Right ventricle myocardium superior (tissue), 1 donor: ENCODE results near the gene EHD4. TPM values are rescaled to one million over a fixed set of nuclear protein-coding genes. Genes with fewer than 3 reads are reported as not detected.

Experiments
- ATAC-seq: fragments of 200-7000 bp; cut with Tn5 transposase; one replicate; pipeline ENCODE4 v1.9.1; 2020; ENCODE audit warnings: mild to moderate bottlenecking; ENCODE audit not compliant: poor library complexity
- DNase-seq: peaks from one replicate; pipeline ENCODE4 v3.0.0-alpha.2; 2020
- intact Hi-C: fragments of 100-400 bp; cut with DNase I; formaldehyde crosslinking; loops from one replicate; pipeline ENCODE4 v1.11.2; 2022
- total RNA-seq: library from RNA; stranded (reverse); fragmentation: NEBNext Ultra II Directional; extraction: Animal tissue kit (Norgen Biotek cat#: 25700); gene quantifications from one replicate; pipeline ENCODE4 v1.2.1, GENCODE V29; 2021
- donor health status: DM: no; HTN: yes; CAD: no; lungs with severe emphysema.

The EHD4 gene
- total RNA-seq, 1 donor from 2014 or later, result 47.2 TPM

DNA sequence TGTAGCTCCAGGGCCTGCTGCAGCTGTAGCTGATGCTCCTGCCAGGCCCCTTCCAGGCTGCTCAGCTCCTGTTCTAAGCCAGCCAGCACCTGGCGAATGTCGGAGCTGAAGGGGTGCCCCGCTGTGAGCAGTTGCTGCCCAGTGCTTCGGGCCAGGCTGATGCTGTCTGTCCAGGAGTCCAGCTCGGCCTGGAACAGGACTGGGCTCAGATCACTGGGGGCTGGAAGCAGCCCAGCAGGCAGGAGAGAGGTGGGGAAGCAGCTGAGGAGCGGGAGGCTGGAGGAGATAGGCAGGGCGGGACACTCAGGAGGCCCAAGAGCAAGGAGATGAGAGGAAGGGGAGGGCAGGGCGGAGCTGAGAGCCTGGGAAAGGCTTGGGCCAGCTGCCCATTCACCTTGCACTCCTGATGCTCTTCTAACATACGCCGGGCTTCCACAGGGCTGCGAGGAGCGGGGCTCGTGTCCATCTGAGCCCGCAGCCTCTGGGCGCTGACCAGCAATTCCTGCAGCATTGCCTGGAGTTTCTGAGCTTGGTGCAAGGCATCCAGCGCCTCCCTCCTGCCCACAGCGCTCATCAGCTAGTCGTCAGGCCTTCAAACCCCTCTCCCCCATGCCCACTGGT, 110.5 kb downstream of the EHD4 start:
- intact Hi-C loops, result no loop called here

DNA sequence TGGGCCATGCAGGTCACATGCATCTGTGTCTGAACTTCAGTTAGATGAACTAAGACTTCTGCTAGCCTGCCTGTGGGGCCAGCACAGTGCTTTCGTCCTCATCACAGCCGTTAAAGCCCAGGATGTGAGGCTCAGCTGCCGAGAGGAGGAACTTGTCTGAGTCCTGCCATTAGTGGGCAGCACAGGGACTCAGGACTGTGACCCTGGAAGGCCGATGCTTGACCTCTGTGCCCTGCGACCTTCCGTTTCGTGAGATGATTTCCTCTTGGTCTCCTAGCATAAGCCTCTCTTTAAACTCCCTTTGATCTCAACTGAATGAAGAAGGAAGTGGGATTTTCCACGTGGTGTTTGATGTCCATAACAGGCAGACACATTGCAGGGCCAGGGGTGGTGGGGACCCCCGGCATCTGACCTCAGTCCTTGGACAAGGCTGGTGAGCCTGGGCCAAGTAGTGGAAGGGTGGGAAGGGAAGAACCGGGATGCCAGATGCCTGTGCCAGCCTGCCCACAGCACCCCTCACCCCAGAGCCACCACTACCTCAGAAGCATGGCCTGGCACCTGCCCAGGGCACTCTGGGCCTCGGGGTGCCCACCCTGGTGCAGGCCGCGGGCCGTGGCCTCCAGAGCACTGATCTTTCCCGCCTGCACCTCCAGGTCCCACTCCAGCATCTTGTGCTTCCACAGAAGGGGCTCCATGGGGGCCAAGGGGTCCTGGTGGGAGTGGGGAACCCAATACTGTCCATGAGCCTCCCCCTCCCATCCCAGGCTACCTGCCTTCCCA, 112.1 kb downstream of the EHD4 start:
- no peak for ATAC-seq
- intact Hi-C loops, result no loop called here
- no peak for DNase-seq

More for the DNA sequence above, 110.5 kb downstream of the EHD4 start:
- DNase-seq (no peak), ATAC-seq (no peak)

DNA sequence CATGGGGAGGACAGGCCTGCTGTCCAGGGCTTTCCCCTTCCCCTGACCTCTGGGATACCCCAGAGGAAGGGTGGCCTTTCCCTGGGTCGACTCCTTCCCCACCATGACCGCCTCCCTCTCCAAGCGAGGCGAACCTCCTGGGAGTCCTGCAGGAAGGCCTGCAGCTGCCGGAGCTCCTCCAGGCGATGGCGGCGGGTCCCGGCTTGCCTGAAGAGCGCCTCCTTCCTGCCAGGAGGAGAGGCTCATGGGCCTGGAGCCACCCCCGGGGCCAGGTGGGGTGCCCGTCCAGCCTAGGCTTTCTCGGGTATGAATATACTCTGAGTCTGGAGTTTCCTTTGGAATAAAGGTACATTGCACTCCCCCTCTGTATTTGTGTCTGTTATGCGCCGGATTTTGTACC, 113.6 kb downstream of the EHD4 start:
- DNase-seq, result no peak
- intact Hi-C loops, result no loop called here
- ATAC-seq, result no peak

DNA sequence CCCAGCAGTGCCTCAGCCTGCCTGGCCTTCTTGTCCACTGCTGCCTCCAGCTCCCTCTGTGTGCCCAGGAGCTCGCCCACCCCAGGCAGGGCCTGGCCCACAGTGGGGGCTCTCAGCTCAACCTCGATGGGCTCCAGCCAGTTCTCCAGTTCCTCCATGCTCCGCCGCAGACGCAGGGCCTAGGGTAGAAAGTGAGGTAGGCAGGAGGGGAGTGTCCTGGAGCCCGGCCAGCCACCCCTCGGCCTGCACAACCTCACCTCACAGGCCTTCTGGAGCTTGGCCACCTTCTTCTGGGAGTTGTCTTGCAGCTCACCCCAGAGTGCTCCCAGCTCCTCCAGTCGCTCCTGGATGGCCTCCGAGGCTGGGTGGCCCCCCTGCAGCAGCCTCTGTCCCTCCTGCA, 115.0 kb downstream of the EHD4 start:
- no peak for ATAC-seq
- DNase-seq, result no peak
- intact Hi-C loops, result no loop called here

DNA sequence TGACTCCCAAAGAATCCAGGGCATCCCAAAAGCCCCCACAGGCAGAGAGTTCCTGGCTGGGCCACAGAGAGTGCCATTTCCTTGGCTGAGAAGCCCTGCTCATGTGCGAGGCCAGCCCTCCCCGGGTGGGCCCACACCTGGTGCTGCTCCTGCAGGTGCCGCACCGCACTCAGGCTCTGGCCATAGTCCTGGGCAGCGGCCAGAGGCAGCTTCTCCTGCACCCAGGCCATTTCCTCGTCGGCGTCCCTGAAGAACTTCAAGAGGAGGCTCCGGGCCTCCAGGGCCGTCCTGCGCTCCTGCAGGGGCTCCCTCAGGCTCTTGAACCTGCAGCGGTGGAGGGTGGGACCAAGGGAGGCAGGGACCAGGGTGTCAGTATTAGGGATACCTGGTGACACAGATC, 115.6 kb downstream of the EHD4 start:
- DNase-seq (no peak), ATAC-seq (no peak)
- intact Hi-C loops, result no loop called here

DNA sequence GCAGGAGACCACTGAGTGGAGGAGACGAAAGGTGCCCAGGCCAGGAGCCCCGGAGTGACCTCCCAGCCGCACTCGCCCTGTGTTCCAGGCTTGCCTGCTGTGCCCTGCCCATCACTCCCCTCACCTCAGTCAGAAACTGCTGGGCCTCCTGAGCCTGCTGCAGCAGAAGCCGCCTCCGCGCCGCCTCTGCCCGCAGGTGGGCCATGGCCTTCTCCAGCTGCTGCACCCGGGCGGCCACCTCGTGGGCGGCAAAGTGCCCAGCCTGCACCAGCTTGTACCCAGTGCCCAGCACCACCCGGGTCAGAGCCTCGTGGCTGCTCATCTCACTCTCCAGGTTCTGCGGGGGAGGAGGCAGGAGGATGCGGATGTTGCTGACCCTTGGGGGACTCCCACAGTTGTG, 116.1 kb downstream of the EHD4 start:
- DNase-seq (no peak), ATAC-seq (no peak)
- intact Hi-C loops, result no loop called here

DNA sequence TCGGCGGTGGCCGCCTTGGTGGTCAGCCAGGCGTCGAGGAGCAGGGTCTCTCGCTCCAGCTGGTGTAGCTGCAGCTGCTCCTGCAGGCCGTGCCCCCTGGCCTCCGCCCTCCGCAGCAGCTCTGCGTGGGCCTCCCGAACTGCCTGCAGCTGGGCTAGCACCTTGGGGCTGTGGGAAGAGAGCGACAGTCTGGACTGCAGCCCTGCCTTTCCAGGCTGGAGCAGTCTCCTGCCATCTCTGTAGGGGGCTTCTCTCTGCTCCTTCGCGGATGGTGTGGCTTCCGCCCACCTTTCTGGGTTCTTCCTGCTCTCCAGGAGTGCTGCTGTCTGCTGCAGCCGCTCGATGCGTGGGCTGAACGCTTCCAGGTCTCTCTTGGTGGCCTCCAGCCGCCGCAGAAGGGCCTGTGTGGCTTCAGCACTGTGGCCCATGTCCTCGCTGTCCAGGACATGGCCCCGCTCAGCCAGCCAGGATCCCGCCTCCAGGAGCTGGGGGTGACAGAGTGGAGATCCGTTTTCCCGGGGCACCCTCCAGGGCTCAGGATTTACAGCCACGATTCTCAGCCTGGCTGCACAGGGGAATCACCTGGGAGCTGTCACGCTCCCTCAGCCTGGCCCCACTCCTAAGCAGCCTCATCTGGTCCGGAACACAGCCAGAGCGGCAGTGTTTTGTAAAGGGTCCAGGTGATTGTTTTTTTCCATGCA, 116.9 kb downstream of the EHD4 start:
- intact Hi-C loops, result no loop called here
- ATAC-seq (no peak), DNase-seq (no peak)

DNA sequence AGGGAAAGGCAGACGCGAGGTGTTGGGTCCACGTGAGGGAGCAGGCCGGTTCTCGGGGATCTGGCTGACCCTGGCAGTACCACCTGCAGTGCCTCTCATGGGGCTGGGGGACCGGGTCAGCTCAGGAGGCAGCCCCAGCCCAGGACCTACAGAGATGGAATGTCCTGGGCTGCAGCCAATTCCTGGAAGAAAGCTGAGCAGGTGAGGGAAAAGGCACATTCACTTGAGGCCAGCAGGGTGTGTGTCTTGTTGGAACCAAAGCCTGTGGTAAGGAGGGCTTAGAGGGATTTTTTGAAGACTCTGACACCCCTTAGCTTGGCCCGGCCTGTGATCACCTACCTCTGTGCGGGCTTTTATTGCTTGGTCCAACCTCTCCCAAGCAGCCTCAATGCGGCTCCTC, 117.9 kb downstream of the EHD4 start:
- intact Hi-C loops, result no loop called here
- no peak for DNase-seq
- no peak for ATAC-seq

DNA sequence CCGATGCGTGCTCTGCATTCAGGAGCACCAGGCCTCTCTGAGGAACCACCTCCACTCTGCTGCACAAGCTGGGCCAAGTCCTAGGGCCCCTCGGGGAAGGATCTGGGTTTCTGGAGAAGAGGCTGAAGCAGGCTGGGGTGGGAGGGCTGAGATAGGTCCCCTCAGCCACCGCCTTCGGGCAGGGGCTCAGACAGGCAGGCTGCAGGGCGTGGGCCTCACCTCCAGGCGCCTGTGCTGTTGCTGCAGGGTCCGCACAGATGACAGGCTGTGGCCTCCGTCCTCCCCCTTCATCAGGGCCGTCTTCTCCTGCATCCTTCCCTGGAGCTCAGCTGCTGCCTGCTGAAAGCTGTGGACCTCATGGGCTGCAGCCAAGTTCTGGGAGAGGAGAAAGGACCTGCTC, 118.5 kb downstream of the EHD4 start:
- intact Hi-C loops, result no loop called here
- no peak for DNase-seq
- ATAC-seq, result no peak

DNA sequence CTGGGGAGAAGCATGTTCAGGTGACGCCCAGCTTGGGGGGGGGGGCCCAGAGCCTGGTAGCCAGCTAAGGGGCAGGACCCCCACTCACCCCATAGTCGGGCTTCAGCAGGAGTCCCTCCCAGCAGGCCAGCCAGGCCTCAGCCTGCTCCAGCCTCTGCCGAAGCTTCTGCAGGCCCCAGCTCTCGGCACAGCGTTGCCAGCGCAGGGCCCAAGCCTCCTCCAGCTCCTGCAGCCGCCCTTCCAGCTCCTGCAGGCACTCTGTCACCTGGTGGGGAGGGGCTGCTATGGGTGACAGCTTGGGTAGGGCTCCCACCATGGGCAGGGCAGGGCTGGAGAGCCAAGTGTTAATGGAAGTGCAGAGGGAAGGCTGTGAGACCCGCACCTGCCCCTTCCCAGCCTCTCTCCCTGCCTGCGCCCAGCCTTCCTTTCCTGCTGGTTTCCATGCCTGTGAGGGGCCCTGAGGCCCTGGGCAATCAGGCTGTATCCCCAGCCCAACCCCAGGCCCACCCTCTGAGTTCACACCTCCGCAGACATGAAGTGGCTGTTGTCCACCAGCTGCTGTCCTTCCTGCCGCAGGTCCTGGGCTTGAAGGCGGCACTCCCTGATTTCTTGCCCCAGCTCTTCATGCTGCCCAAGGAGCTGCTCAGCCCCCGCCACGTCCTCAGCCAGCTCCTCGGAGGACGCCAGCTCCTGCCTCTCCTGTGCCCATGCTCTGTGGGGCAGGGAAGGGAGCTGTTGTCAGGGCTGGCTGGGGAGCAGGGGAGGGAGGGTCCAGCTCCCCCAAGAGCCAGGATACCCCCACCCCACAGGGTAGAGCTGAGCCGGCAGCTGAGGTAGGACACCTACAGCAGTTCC, 119.4 kb downstream of the EHD4 start:
- ATAC-seq, result no peak
- no peak for DNase-seq
- intact Hi-C loops, result no loop called here

DNA sequence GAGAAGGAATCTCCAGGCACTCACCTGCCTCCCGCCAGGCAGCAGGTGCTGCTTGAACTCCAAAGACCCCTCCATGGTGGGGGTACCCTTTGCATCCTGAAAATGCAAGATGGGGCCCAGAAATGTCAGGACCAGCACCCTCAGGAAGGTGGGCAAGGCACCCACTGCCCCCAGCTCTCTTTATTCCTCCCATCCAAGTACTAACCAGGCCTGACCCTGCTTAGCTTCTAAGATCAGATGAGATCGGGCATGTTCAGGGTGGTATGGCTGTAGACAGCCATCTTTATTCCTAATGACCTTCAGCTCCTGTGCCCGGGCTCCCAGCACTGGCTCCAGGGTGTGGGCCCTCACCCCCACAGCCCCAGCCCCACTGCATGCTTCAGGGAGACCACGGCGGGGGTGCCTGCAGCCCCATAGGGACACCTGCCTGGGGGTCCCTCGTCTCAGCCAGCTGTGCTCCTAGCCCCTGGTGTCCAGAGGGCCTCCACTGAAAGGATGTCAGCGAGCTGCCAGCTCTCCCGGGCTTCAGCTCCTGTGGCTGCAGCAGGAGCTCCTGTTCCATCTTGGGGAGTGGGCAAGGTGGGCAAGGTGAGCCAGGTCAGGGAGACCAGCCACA, 120.5 kb downstream of the EHD4 start:
- intact Hi-C loops, result no loop called here
- no peak for DNase-seq
- ATAC-seq, result no peak

DNA sequence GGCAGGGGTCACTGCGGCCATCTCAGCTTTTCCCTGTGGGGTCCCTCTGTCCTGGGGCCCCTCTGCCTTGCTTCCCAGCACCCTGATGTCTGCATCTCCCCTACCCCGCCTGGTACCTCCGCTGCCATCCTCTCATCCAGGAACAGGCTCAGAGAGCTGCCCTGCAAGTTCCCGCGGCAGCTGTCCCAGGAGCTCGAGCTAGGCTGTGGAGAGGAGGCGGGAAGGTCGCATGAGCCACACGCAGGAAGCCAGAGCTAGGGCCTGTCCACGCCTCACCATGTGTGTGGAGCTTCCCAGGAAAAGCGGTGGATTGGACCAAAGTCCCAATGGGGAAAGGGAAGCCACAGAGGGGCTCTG, 121.2 kb downstream of the EHD4 start:
- intact Hi-C loops, result no loop called here
- ATAC-seq (no peak), DNase-seq (no peak)

DNA sequence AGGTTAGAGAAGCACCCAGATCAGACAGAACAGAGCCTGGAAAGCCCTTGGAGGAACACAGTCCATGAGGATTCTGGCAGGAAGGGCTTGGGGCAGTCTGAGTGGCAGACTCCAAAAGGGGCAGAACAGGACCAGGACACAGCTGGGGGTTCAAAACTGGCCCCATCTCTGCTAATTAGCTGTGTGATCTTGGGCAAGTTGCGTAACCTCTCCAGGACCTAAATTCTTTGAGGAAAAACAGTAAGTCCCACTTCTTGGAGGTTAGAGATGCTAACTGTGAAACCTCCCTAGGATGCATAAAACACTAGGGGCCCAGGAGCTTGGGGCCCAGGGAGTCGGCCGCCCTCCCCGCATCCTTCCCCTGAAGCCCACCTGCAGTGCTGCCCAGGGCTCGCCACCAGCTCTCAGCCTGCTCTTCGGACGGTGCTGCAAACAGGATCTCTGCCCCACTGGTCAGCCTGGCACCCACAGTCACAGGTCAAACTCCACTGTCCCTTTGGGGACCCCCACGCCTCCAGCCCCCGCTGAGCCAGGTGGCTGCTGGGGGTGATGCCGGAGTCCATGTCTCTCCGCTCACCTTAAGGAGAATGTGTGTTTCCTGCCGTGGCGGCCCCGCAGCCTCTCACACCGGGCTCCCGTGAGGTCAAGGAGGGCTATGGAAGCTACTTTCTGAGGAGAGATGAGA, 121.7 kb downstream of the EHD4 start:
- ATAC-seq (no peak), DNase-seq (no peak)
- intact Hi-C loops, result no loop called here

DNA sequence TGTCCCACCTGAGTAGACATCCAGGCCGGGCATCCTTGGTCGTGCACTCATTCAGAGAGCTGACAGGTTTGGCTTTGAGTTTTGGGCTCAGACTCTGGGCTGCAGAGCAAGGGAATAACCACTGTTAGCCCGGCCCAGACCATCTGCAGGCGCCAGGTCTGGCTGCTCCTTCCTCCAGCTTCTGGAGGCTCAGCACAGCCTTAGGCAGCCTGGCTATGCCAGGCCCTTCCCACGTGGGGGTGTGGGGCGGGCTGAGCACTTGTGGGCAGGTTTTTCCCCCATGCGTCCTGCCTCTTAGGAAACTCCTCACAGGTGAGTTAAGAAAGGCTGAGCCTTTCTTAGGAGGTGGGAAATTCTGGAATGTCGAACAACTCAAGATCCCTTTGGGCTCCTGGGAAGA, 122.5 kb downstream of the EHD4 start:
- ATAC-seq (no peak), DNase-seq (no peak)
- intact Hi-C loops, result no loop called here

DNA sequence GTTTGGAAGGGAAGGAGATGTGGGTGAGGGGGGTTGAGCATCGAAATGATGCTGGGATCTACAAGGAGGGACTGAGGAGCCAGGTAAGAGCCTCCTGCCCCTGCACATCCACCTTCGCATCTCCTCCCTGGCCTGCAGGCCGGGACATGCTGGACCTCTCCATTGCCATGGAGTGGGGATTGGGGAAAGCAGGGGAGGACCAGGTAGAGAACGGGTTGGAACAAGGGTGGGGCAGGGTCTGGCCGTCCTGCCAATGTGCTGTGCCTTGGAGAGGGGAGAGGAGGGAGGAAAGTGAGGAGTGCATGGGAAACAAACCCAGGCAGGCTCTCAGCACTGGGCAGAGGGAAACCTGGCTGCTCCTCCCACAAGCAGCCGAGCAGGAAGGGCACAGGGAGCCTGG, 123.2 kb downstream of the EHD4 start:
- intact Hi-C loops, result no loop called here
- DNase-seq, result no peak
- no peak for ATAC-seq

DNA sequence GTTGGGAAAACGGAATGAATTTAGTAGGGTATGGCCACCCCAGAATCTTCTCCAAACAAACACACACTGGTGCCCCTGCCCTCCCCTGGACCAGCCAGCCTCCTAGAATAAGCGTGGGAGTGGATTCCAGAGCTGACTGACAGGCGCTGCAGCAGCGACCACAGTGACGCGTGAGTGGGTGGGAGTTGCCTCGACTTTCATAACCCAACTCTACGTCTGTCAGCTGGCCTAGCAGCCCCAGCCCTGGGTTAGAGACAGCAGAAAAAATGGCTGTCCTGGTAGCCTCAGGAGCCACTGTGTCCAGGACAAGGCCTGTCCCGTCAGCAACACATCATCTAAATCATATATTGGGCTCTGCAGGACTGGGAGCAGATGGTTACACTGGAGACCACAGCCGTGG, 123.7 kb downstream of the EHD4 start:
- ATAC-seq, result no peak
- intact Hi-C loops, result no loop called here
- no peak for DNase-seq

DNA sequence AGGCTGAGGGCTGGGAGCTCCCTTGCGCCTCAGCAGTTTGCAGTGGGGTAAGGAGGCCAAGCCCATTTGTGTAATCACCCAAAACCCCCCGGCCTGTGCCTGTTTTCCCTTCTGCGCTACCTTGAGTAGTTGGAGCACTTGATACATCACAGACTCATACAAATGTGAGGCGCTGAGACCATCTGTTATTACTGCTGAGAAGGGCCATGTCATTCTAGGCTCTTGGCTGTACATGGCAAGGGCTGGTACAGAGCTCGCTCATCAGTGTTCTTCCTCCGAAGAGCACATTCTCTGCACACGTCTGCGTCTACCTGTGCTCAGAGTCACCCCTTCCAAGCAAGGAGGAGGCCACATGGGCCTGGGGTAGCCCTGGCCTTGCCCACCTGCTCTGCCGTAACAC, 124.4 kb downstream of the EHD4 start:
- DNase-seq (no peak), ATAC-seq (no peak)
- intact Hi-C loops, result no loop called here

DNA sequence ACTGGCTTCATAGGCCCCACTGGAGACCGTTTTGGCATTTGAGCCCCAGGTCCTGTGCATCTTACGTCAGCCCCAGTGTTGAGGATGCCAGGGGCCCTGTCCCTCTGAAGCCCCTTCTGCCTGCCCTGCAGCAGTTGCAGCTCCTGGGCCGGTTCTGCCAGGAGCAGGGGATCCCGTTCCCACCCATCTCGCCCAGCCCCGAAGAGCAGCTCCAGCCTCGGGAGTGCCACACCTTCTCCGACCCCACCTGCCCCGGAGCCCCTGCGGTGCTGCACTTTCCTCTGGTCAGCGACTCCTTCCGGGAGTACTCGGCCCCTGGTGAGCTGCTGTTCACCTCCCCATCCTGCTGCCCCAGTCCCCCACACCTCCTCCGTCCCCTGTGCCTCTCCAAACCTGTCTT, 125.2 kb downstream of the EHD4 start:
- ATAC-seq (no peak), DNase-seq (no peak)
- intact Hi-C loops, result no loop called here
